ENCODE results near the gene CTAGE1.
"Not testable (repeated sequence)": the region's sequence is repeated elsewhere in the genome, so short reads cannot be mapped to it uniquely, and the experiment has no call there.

The CTAGE1 gene

GRCh38 chr18:22393164-22393563 lies 24.6 kb downstream of the CTAGE1 start:
- DNase-seq (ENCODE audit: low spot score); FAIRE-seq: not testable (repeated sequence)

- FAIRE-seq = peak; percentile 89
- DNase-seq (ENCODE audit: low spot score) = peak; percentile 96
Observed at GRCh38 chr18:22391407-22392345, 26.0 kb downstream of the CTAGE1 start.

GRCh38 chr18:22387787-22388186 lies 29.9 kb downstream of the CTAGE1 start:
- DNase-seq (ENCODE audit: low spot score) = no peak
- no peak for FAIRE-seq

GRCh38 chr18:22387364-22387763 lies 30.4 kb downstream of the CTAGE1 start:
- DNase-seq (ENCODE audit: low spot score) = no peak
- FAIRE-seq = no peak

- FAIRE-seq = peak; percentile 74
- DNase-seq (ENCODE audit: low spot score) = peak; percentile 61
Observed at GRCh38 chr18:22385718-22386117, 32.0 kb downstream of the CTAGE1 start.

- DNase-seq (ENCODE audit: low spot score) = peak; percentile 48
Observed at GRCh38 chr18:22378672-22379282, 38.9 kb downstream of the CTAGE1 start.

GRCh38 chr18:22377769-22378168 lies 39.9 kb downstream of the CTAGE1 start:
- DNase-seq (ENCODE audit: low spot score) (no peak), FAIRE-seq (no peak)

More at GRCh38 chr18:22378672-22379282, 38.9 kb downstream of the CTAGE1 start:
- no peak for FAIRE-seq

- FAIRE-seq (no peak), DNase-seq (ENCODE audit: low spot score) (no peak)
Observed at GRCh38 chr18:22370414-22370813, 47.3 kb downstream of the CTAGE1 start.

- DNase-seq (ENCODE audit: low spot score) (no peak), FAIRE-seq (no peak)
Observed at GRCh38 chr18:22368021-22368420, 49.7 kb downstream of the CTAGE1 start.

GRCh38 chr18:22367303-22367702 lies 50.4 kb downstream of the CTAGE1 start:
- no peak for FAIRE-seq

GRCh38 chr18:22363867-22364463 lies 53.8 kb downstream of the CTAGE1 start:
- DNase-seq (ENCODE audit: low spot score) (no peak), FAIRE-seq (no peak)

More at GRCh38 chr18:22367303-22367702, 50.4 kb downstream of the CTAGE1 start:
- DNase-seq (ENCODE audit: low spot score) = no peak
